Fibroblast of mammary gland (primary cell): ENCODE data around the gene MAGI2.

ENCODE experiments used
- DNase-seq: peaks from one replicate; pipeline ENCODE4 v3.0.0-alpha.2; 2010; ENCODE audit warnings: low read depth
- H3K4me3 ChIP-seq: 2 replicates; pipeline ENCODE4 v1.5.1; 2011; ENCODE audit warnings: low read depth, mild to moderate bottlenecking, low read length, moderate library complexity; ENCODE audit not compliant: control insufficient read depth
- CTCF ChIP-seq: conservative IDR thresholded peaks from 2 replicates; pipeline ENCODE4 v1.5.1; 2011; ENCODE audit warnings: low read depth, low read length, inconsistent platforms; ENCODE audit not compliant: control insufficient read depth, insufficient read depth

Gene MAGI2

GRCh38 chr7:78389022-78389421 is 1064.4 kb downstream of the MAGI2 start:
- no peak for TF ChIP-seq CTCF
- no peak overlapping the region for H3K4me3 ChIP-seq
- no peak for DNase-seq

GRCh38 chr7:78386520-78386919 is 1066.9 kb downstream of the MAGI2 start:
- TF ChIP-seq CTCF, result no peak
- no peak overlapping the region for H3K4me3 ChIP-seq
- no peak for DNase-seq

- H3K4me3 ChIP-seq, result no peak overlapping the region
- no peak for TF ChIP-seq CTCF
- no peak for DNase-seq
These were observed 1070.2 kb downstream of the MAGI2 start for GRCh38 chr7:78383096-78383880.

GRCh38 chr7:78379148-78379547 is 1074.3 kb downstream of the MAGI2 start:
- peak; percentile 37 for DNase-seq
- no peak overlapping the region for H3K4me3 ChIP-seq
- no peak for TF ChIP-seq CTCF

GRCh38 chr7:78377532-78377931 is 1075.9 kb downstream of the MAGI2 start:
- TF ChIP-seq CTCF, result no peak
- no peak overlapping the region for H3K4me3 ChIP-seq
- no peak for DNase-seq

- no peak for TF ChIP-seq CTCF
- no peak overlapping the region for H3K4me3 ChIP-seq
- no peak for DNase-seq
These were observed 1082.5 kb downstream of the MAGI2 start for GRCh38 chr7:78370936-78371335.
